Activated naive CD4-positive, alpha-beta T cell treated with anti-CD3 and anti-CD28 coated beads, Interleukin-2, amount 50 U/mL, for 24 hours (primary cell): ENCODE measurements around the gene CSKMT.
"Not testable (repeated sequence)": the region's sequence is repeated elsewhere in the genome, so short reads cannot be mapped to it uniquely, and the experiment has no call there.

ENCODE experiments used
- H3K27ac Mint-ChIP-seq: one replicate; pipeline ENCODE4 v1.8.0; 2021; ENCODE audit warnings: mild to moderate bottlenecking, mixed read lengths
- H3K27me3 Mint-ChIP-seq: one replicate; pipeline ENCODE4 v1.8.0; 2021; ENCODE audit warnings: mixed read lengths
- H3K36me3 Mint-ChIP-seq: one replicate; pipeline ENCODE4 v1.8.0; 2021; ENCODE audit warnings: mixed read lengths
- H3K4me1 Mint-ChIP-seq: one replicate; pipeline ENCODE4 v1.8.0; 2021; ENCODE audit warnings: mixed read lengths
- H3K4me3 Mint-ChIP-seq: one replicate; pipeline ENCODE4 v1.8.0; 2021; ENCODE audit warnings: mild to moderate bottlenecking, mixed read lengths
- H3K9me3 Mint-ChIP-seq: one replicate; pipeline ENCODE4 v1.8.0; 2021; ENCODE audit warnings: mixed read lengths

The CSKMT gene

GRCh38 chr11:62694455-62695167 is 29.5 kb downstream of the CSKMT start:
- Mint-ChIP-seq H3K27ac (no peak overlapping the region), H3K4me1 (peaks cover 7% of the 10 kb centered on the region), H3K36me3 (peaks cover 11% of the 10 kb centered on the region), H3K9me3 (no peaks in the 10 kb centered on the region), H3K27me3 (no peaks in the 10 kb centered on the region), H3K4me3 (no peak overlapping the region)

DNA sequence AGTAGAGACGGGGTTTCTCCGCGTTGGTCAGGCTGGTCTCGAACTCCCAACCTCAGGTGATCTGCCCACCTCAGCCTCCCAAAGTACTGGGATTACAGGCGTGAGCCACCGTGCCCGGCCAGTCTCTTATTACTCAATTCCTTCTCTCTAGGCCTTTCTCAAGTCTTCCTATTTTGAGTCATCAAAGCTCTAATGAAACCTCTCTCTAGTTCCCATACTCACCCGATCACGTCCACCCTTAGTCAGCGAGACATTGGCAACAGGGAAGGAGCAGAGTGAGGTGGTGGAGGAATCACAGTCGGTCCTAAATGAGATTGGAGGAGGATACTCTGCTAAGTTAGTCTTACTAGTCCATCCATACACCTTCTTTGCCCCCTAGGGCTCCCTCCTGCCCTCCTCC is 37.1 kb downstream of the CSKMT start:
- Mint-ChIP-seq H3K4me3 (no peak overlapping the region), H3K4me1 (peaks cover 17% of the 10 kb centered on the region), H3K27ac (no peak overlapping the region), H3K27me3 (no peaks in the 10 kb centered on the region), H3K36me3 (peaks cover 1% of the 10 kb centered on the region), H3K9me3 (no peaks in the 10 kb centered on the region)

GRCh38 chr11:62703921-62704320 is 38.8 kb downstream of the CSKMT start:
- H3K27ac Mint-ChIP-seq, H3K36me3 Mint-ChIP-seq, H3K9me3 Mint-ChIP-seq, H3K27me3 Mint-ChIP-seq, H3K4me3 Mint-ChIP-seq: not testable (repeated sequence)
- peaks cover 34% of the 10 kb centered on the region for H3K4me1 Mint-ChIP-seq

GRCh38 chr11:62705413-62705812 is 40.3 kb downstream of the CSKMT start:
- Mint-ChIP-seq H3K4me1 (peaks cover 44% of the 10 kb centered on the region), H3K4me3 (peak overlapping the region; percentile 93), H3K27me3 (no peaks in the 10 kb centered on the region), H3K36me3 (peaks cover 1% of the 10 kb centered on the region), H3K27ac (peak overlapping the region; percentile 87), H3K9me3 (no peaks in the 10 kb centered on the region)

DNA sequence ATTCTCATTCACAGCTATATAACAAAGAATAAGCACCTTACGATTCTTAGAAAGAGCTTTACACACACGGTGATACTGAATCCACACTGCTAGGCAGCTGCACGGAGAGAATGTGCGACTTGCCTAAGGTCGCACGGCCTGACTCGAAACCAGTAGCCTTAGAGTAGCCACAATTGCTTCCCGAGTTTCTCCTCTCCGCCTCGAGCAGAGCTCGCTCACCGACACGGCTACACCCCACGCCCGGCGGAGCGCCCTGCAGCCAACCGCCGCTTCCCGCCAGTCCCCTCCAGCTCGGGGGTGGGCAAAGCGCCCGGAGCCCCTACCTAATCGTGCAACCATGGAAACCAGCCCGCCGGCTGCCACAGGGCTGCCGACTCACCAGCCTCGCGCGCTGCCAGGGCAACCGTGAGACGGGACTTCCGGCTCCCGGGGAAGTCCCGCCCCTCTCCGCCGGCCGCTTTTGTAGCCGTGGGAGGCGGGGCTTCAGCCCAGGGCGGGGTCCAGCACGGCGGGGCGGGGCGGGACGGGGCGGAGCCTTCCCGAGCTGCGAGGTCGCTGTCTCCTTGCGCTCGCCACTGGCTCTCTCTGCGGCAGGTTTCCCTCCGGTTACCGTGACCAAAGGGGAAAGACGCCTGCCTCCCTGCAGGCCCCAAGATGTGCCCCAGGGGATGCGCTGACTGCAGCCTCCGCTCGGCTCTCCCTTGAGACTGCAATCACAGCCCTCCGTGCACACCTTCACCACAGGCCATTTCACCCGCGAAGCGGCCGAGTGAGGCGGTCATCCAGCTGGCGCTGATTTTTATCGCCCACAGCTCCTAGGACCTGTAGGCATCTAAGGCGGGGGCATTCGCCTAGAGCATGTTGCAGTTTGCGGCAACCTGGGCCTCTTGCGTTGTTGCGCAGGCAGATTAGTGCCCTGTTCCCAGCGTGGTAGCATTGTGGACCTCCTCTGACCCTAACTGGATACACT is 41.1 kb downstream of the CSKMT start:
- Mint-ChIP-seq H3K27me3 (no peaks in the 10 kb centered on the region), H3K27ac (peak overlapping the region; percentile 46), H3K4me1 (peaks cover 48% of the 10 kb centered on the region), H3K4me3 (peak overlapping the region; percentile 93), H3K36me3 (peaks cover 3% of the 10 kb centered on the region), H3K9me3 (no peaks in the 10 kb centered on the region)

- Mint-ChIP-seq H3K27me3 (no peaks in the 10 kb centered on the region), H3K27ac (peak overlapping the region; percentile 41), H3K36me3 (peaks cover 3% of the 10 kb centered on the region), H3K4me1 (peaks cover 48% of the 10 kb centered on the region), H3K9me3 (no peaks in the 10 kb centered on the region), H3K4me3 (peak overlapping the region; percentile 58)
These were observed 41.7 kb downstream of the CSKMT start for GRCh38 chr11:62706850-62707247.

DNA sequence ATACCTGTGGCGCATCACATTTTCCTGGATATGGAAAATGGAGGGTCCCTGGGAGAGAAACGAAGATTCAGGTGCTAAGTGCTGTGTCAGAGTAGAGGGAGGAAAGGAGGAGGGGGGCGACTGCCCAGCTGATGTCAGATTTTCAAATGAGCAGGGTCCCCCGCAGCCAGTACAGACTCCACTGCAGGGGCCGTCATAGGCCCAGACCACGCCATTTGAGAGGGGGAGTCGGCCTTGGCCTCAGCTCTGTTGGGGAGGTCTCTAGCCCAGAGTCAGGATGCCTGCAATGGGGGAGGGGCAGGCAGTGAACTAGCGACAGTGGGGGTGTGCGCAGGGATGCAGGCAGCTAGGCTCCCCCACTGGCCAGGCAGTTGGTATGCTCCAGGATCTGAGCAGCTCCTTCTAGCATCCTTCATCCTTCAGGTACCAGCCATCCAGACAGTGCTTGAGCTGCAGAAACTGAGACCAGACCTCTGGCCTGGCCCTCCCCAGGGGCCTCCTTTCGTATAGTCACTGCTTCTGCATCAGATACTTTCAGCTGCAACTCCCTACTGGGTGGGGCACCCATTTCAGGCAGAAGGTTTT is 42.3 kb downstream of the CSKMT start, which contains the start of the genes BSCL2 and GNG3:
TSS of gene BSCL2 (minus strand) at position 148 of the 585 bp plus-strand sequence. CDS start 229 bp downstream, outside the sequence.
TSS of gene GNG3 (plus strand) at position 400 of the 585 bp plus-strand sequence. CDS start 620 bp downstream, outside the sequence.
- Mint-ChIP-seq H3K36me3 (peaks cover 5% of the 10 kb centered on the region), H3K27ac (peak within 1 kb of the TSS; percentile 93), H3K4me1 (peaks cover 52% of the 10 kb centered on the region), H3K27me3 (no peaks in the 10 kb centered on the region), H3K9me3 (no peaks in the 10 kb centered on the region), H3K4me3 (peak within 1 kb of the TSS; percentile 92)

DNA sequence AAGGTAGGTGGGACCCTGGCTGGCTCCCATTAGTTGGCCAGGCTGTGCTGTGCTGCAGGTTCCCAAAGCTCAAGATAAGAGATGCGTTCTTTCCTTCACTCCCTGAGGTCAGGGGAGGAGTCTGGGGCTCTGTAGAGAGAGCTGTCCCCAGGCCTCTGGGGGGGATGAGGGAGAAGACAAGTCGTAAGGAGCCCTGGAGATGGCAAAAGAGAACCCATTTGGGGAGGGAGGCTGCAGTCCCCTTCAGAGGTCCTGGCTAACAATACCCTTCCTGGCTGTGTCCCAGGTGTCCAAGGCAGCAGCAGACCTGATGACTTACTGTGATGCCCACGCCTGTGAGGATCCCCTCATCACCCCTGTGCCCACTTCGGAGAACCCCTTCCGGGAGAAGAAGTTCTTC is 43.3 kb downstream of the CSKMT start:
- Mint-ChIP-seq H3K4me3 (peak overlapping the region; percentile 92), H3K4me1 (peaks cover 62% of the 10 kb centered on the region), H3K36me3 (peaks cover 8% of the 10 kb centered on the region), H3K27me3 (no peaks in the 10 kb centered on the region), H3K27ac (peak overlapping the region; percentile 93), H3K9me3 (no peaks in the 10 kb centered on the region)

DNA sequence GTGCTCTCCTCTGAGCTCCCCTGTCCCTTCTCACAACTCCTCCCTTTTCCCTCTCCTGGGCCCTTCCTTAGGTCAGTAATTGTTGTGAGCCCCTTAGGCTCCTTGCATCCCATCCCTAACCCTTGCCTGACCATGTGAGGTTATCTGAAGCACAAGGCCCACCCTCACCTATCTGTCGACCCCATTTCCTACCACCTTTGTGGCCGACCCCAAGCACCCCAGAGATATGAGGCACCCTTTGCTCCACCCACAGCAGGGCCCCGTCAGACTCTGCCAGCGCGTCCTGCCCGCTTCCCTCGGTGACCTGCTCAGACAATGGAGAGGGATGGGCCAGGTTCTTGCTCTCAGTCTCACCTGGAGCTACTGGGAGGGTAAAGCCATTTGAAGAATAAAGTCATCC is 43.7 kb downstream of the CSKMT start:
- H3K9me3 Mint-ChIP-seq = no peaks in the 10 kb centered on the region
- H3K27ac Mint-ChIP-seq = peak overlapping the region; percentile 93
- peaks cover 8% of the 10 kb centered on the region for H3K36me3 Mint-ChIP-seq
- H3K4me3 Mint-ChIP-seq = peak overlapping the region; percentile 92
- H3K4me1 Mint-ChIP-seq = peaks cover 65% of the 10 kb centered on the region
- no peaks in the 10 kb centered on the region for H3K27me3 Mint-ChIP-seq

- peaks cover 8% of the 10 kb centered on the region for H3K36me3 Mint-ChIP-seq
- H3K27me3 Mint-ChIP-seq = no peaks in the 10 kb centered on the region
- peak overlapping the region; percentile 93 for H3K27ac Mint-ChIP-seq
- H3K4me3 Mint-ChIP-seq = peak overlapping the region; percentile 92
- H3K9me3 Mint-ChIP-seq = no peaks in the 10 kb centered on the region
- H3K4me1 Mint-ChIP-seq = peaks cover 68% of the 10 kb centered on the region
These were observed 44.3 kb downstream of the CSKMT start for GRCh38 chr11:62709247-62710000.

- H3K4me1 Mint-ChIP-seq = peaks cover 68% of the 10 kb centered on the region
- no peaks in the 10 kb centered on the region for H3K27me3 Mint-ChIP-seq
- peaks cover 8% of the 10 kb centered on the region for H3K36me3 Mint-ChIP-seq
- peak overlapping the region; percentile 92 for H3K4me3 Mint-ChIP-seq
- peak overlapping the region; percentile 93 for H3K27ac Mint-ChIP-seq
- H3K9me3 Mint-ChIP-seq = no peaks in the 10 kb centered on the region
These were observed 44.9 kb downstream of the CSKMT start for GRCh38 chr11:62710001-62710345.

DNA sequence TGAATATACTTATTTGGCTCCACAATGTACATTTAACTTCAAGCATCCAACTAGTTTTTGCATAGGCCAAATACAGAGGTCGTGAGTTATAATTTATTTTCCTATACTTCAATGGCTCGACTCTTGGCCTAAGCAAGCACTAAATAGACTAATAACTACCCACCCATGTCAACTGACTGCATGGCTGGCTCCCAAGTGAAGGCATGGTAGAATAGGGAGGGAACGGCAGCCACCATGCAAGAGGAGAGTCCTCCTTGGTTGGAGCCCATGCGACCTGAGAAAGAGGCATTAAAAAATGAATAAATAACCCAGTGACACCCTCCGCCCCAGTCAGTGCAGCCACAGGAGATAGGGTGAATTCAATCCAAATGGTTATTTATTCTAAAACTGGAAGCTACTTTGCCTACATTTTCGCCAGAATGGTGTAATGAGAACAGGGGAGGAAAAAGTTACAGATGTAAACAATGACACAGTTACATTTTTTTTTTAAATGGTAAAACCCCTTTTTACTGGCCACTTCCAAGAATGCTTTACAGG is 47.2 kb downstream of the CSKMT start:
- no peaks in the 10 kb centered on the region for H3K9me3 Mint-ChIP-seq
- H3K4me1 Mint-ChIP-seq = peaks cover 61% of the 10 kb centered on the region
- H3K27me3 Mint-ChIP-seq = no peaks in the 10 kb centered on the region
- H3K36me3 Mint-ChIP-seq = peaks cover 15% of the 10 kb centered on the region
- peak overlapping the region; percentile 92 for H3K27ac Mint-ChIP-seq
- H3K4me3 Mint-ChIP-seq = no peak overlapping the region

DNA sequence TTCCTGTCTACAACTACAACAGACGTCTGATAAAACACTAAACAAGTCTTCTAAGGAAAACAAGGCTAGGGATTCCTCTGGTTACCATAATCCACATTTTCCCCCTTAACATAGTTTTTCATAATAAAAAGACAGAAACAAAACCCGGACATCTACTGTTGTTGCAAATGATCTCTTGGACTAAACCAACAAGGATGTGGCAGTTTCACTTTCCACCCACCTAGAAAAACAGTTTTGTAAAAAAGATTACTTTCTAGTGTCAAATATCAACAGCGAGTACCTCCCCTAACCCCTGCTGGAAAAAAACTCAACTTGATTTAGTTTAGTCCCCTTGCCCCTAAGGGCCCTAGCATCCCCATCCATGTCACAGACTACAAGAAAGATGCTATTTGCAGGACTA is 47.7 kb downstream of the CSKMT start:
- H3K36me3 Mint-ChIP-seq = peaks cover 15% of the 10 kb centered on the region
- H3K9me3 Mint-ChIP-seq = no peaks in the 10 kb centered on the region
- H3K4me1 Mint-ChIP-seq = peaks cover 57% of the 10 kb centered on the region
- H3K4me3 Mint-ChIP-seq = no peak overlapping the region
- peak overlapping the region; percentile 92 for H3K27ac Mint-ChIP-seq
- H3K27me3 Mint-ChIP-seq = no peaks in the 10 kb centered on the region

DNA sequence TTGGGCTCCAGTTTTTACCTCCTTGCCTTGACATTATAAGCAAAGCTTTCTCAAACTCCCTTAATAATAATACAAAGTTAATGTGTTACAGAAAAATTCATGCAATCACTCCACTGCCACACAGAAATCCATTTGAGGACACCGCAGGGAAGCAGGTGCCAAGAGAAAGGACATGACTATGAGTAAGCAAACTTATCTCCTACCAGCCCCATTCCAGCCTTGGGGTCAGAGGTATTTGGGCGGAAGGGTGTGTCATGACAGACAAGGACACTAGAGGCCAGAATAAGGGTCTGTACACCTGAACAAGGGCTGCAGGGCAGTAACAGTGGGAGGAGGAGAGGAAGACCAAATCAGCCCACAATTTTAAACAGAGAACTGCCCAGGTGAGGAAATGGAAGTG is 48.2 kb downstream of the CSKMT start:
- Mint-ChIP-seq H3K36me3 (peaks cover 19% of the 10 kb centered on the region), H3K4me1 (peaks cover 57% of the 10 kb centered on the region), H3K27me3 (no peaks in the 10 kb centered on the region), H3K9me3 (no peaks in the 10 kb centered on the region), H3K27ac (peak overlapping the region; percentile 80), H3K4me3 (no peak overlapping the region)
